ENCODE results near the gene FAF2.

GRCh38 chr5:176525677-176526076 lies 77.5 kb downstream of the FAF2 start:
- TF ChIP-seq CTCF (IDR thresholded peaks at IDR 0.05; ENCODE audit: insufficient read depth, low read length) (no peak), SPI1 (IDR thresholded peaks at IDR 0.05; ENCODE audit: borderline replicate concordance, low read depth) (no peak)

All from HL-60 (cell line).